AG10803 (cell line): ENCODE measurements around the gene GRB2.

Source experiments
- DNase-seq: peaks from one replicate; pipeline ENCODE4 v3.0.0; 2010; ENCODE audit warnings: low read depth
- H3K4me3 ChIP-seq: 2 replicates; pipeline ENCODE4 v1.5.1; 2011; ENCODE audit warnings: mild to moderate bottlenecking, low read length, control low read depth
- TF ChIP-seq, protein P1 (sequence below): conservative IDR thresholded peaks from 2 replicates; pipeline ENCODE4 v1.5.1; 2011; ENCODE audit warnings: mild to moderate bottlenecking, low read length, control low read depth, inconsistent platforms

The GRB2 gene

DNA sequence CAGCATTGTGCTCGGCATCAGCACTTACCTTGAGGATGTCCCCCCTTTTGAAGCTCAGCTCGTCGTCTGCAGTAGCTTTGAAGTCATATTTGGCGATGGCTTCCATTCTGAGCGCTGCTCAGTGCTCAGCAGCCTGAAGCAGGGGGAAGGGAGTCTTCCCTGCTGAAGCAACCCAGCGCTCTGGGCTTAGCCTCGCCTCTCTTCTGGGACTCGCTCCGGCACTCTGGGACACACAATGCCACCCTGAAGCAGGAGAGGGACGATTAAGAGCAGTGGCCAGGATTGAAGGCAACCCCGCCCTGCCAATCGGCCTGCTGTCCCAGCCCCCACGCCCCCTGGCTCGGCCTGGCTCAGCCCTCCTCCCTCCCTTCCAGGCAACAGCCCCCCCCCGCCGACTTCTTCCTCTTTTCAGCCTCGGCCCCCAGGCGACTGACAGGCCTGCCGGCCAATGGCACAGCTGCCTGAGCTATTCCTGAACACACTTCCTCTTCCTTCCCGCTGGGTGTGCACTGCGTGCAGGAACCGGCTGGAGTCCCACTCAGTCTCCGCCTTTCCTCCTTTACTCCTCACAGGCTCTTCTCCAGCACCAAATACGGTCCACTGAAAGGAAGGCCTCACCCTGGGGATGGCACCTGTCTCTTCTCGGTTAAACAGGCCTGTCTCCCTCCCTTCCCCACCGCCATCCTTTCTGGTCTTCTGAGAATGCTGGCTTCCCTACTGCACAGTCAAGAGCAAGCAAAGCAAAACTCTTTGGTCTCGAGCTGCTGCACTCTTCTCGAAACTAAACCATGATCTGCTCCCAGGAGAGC is 11.8 kb downstream of the GRB2 start:
- TF ChIP-seq, protein P1, sequence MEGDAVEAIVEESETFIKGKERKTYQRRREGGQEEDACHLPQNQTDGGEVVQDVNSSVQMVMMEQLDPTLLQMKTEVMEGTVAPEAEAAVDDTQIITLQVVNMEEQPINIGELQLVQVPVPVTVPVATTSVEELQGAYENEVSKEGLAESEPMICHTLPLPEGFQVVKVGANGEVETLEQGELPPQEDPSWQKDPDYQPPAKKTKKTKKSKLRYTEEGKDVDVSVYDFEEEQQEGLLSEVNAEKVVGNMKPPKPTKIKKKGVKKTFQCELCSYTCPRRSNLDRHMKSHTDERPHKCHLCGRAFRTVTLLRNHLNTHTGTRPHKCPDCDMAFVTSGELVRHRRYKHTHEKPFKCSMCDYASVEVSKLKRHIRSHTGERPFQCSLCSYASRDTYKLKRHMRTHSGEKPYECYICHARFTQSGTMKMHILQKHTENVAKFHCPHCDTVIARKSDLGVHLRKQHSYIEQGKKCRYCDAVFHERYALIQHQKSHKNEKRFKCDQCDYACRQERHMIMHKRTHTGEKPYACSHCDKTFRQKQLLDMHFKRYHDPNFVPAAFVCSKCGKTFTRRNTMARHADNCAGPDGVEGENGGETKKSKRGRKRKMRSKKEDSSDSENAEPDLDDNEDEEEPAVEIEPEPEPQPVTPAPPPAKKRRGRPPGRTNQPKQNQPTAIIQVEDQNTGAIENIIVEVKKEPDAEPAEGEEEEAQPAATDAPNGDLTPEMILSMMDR, result peak; percentile 11; the same call in 1 of the 2 replicates
- H3K4me3 ChIP-seq, result peak overlapping the region; percentile 88
- peak; percentile 99 for DNase-seq

GRCh38 chr17:75392559-75392958 is 12.9 kb downstream of the GRB2 start:
- peak overlapping the region; percentile 88 for H3K4me3 ChIP-seq
- TF ChIP-seq, protein P1, result no peak
- DNase-seq, result no peak

GRCh38 chr17:75390982-75391381 is 14.5 kb downstream of the GRB2 start:
- TF ChIP-seq, protein P1, result no peak
- H3K4me3 ChIP-seq, result no peak overlapping the region
- peak; percentile 59 for DNase-seq

- no peak for DNase-seq
- TF ChIP-seq, protein P1, result no peak
- H3K4me3 ChIP-seq, result no peak overlapping the region
Measured at GRCh38 chr17:75388476-75389030, 16.9 kb downstream of the GRB2 start.

DNA sequence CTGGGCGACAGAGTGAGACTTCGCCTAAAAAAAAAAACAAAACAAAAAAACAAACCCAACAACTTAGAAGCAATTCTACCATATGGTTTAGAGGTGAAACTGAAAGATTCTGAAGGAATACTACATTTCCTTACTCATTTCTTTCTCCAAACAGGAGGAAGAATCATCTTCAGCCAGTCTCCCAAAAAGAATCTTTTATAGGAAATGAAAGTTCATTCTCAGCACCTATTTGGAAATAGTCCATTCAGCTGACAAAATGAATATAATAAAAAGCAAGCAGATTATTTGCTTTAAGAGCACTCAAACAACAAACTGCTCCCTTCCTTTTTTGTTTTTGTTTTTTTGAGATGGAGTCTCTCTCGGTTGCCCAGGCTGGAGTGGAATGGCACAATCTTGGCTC is 17.7 kb downstream of the GRB2 start:
- TF ChIP-seq, protein P1, result no peak
- no peak overlapping the region for H3K4me3 ChIP-seq
- no peak for DNase-seq

GRCh38 chr17:75386430-75386829 is 19.0 kb downstream of the GRB2 start:
- no peak overlapping the region for H3K4me3 ChIP-seq
- DNase-seq, result no peak
- TF ChIP-seq, protein P1, result no peak

DNA sequence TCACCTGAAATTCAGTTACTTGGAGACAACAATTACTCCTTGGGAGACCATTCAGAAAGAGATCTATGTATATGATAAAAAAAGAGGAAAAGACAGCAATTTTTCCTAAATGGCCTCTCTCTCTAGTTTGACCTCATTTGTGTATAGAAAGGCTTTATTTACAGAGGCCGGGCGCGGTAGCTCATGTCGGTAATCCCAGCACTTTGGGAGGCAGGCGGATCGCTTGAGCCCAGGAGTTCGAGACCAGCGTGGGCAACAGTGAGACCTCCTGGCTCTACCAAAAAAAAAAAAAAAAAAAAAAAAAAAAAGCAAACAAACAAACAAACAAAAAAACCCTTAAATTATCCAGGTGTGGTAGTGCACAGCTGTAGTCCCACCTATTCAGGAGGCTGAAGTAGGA is 20.7 kb downstream of the GRB2 start:
- no peak for DNase-seq
- TF ChIP-seq, protein P1, result no peak
- H3K4me3 ChIP-seq, result no peak overlapping the region
